ENCODE results near the gene PRDM16.

DNA sequence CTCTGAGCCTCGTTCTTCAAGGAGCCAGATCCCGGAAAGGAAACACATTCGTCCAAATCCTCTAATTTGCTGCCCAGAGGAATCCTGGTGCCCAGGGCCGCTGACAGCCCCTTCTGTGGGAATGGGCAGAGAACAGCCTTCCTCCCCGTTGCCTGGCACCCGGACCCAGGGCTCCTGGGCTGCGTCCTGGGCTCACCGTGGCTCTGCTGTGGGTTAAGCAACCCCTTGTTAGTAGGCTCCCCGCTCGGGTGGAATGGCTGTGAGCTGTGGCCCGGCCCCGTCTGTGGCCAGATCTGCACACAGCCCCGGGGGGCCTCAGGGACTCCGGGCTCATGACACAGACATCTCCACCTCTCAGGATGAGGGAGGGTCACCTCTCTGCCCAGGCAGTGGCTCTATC is 262.6 kb downstream of the PRDM16 start:
- TF ChIP-seq YY1 (tag by site-specific recombination; IDR thresholded peaks at IDR 0.05) (no peak), ZNF830 (tag by site-specific recombination; IDR thresholded peaks at IDR 0.05; ENCODE audit: low read depth) (no peak), ZNF416 (tag by site-specific recombination; IDR thresholded peaks at IDR 0.05) (no peak)
- TF ChIP-seq, protein P1, sequence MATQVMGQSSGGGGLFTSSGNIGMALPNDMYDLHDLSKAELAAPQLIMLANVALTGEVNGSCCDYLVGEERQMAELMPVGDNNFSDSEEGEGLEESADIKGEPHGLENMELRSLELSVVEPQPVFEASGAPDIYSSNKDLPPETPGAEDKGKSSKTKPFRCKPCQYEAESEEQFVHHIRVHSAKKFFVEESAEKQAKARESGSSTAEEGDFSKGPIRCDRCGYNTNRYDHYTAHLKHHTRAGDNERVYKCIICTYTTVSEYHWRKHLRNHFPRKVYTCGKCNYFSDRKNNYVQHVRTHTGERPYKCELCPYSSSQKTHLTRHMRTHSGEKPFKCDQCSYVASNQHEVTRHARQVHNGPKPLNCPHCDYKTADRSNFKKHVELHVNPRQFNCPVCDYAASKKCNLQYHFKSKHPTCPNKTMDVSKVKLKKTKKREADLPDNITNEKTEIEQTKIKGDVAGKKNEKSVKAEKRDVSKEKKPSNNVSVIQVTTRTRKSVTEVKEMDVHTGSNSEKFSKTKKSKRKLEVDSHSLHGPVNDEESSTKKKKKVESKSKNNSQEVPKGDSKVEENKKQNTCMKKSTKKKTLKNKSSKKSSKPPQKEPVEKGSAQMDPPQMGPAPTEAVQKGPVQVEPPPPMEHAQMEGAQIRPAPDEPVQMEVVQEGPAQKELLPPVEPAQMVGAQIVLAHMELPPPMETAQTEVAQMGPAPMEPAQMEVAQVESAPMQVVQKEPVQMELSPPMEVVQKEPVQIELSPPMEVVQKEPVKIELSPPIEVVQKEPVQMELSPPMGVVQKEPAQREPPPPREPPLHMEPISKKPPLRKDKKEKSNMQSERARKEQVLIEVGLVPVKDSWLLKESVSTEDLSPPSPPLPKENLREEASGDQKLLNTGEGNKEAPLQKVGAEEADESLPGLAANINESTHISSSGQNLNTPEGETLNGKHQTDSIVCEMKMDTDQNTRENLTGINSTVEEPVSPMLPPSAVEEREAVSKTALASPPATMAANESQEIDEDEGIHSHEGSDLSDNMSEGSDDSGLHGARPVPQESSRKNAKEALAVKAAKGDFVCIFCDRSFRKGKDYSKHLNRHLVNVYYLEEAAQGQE (tag by site-specific recombination; IDR thresholded peaks at IDR 0.05) = no peak
